ENCODE measurements around the gene GYPC.
"Not testable (repeated sequence)": the region's sequence is repeated elsewhere in the genome, so short reads cannot be mapped to it uniquely, and the experiment has no call there.

Gene GYPC

GRCh38 chr2:126699716-126700581 lies 44.0 kb downstream of the GYPC start:
- no peak for DNase-seq (ENCODE audit: low read depth in 2 of 2)

GRCh38 chr2:126700677-126701076 lies 44.7 kb downstream of the GYPC start:
- DNase-seq (ENCODE audit: low read depth in 2 of 2): no peak

GRCh38 chr2:126703311-126703710 lies 47.4 kb downstream of the GYPC start:
- no peak for DNase-seq (ENCODE audit: low read depth in 2 of 2)

GRCh38 chr2:126704434-126705160 lies 48.6 kb downstream of the GYPC start:
- no peak for DNase-seq (ENCODE audit: low read depth in 2 of 2)

GRCh38 chr2:126707191-126707590 lies 51.2 kb downstream of the GYPC start:
- DNase-seq (ENCODE audit: low read depth in 2 of 2): no peak

- DNase-seq (ENCODE audit: low read depth in 2 of 2): no peak
Observed at GRCh38 chr2:126707941-126708340, 52.0 kb downstream of the GYPC start.

GRCh38 chr2:126714191-126714965 lies 58.4 kb downstream of the GYPC start:
- DNase-seq (ENCODE audit: low read depth in 2 of 2): no peak

GRCh38 chr2:126715111-126715510 lies 59.2 kb downstream of the GYPC start:
- no peak for DNase-seq (ENCODE audit: low read depth in 2 of 2)

- DNase-seq (ENCODE audit: low read depth in 2 of 2): no peak
Observed at GRCh38 chr2:126715576-126716406, 59.8 kb downstream of the GYPC start.

GRCh38 chr2:126717277-126717676 lies 61.3 kb downstream of the GYPC start:
- not testable (repeated sequence) for DNase-seq (ENCODE audit: low read depth in 2 of 2)

- DNase-seq (ENCODE audit: low read depth in 2 of 2): no peak
Observed at GRCh38 chr2:126717928-126718327, 62.0 kb downstream of the GYPC start.

GRCh38 chr2:126719191-126719832 lies 63.4 kb downstream of the GYPC start:
- no peak for DNase-seq (ENCODE audit: low read depth in 2 of 2)

GRCh38 chr2:126719833-126720351 lies 63.9 kb downstream of the GYPC start:
- no peak for DNase-seq (ENCODE audit: low read depth in 2 of 2)

- DNase-seq (ENCODE audit: low read depth in 2 of 2): no peak
Observed at GRCh38 chr2:126720638-126721037, 64.7 kb downstream of the GYPC start.

- no peak for DNase-seq (ENCODE audit: low read depth in 2 of 2)
Observed at GRCh38 chr2:126722081-126722480, 66.1 kb downstream of the GYPC start.

- no peak for DNase-seq (ENCODE audit: low read depth in 2 of 2)
Observed at GRCh38 chr2:126722546-126722945, 66.6 kb downstream of the GYPC start.

- DNase-seq (ENCODE audit: low read depth in 2 of 2): no peak
Observed at GRCh38 chr2:126723281-126723815, 67.4 kb downstream of the GYPC start.

- no peak for DNase-seq (ENCODE audit: low read depth in 2 of 2)
Observed at GRCh38 chr2:126725580-126725979, 69.6 kb downstream of the GYPC start.

GRCh38 chr2:126729896-126730295 lies 73.9 kb downstream of the GYPC start:
- DNase-seq (ENCODE audit: low read depth in 2 of 2): no peak

- DNase-seq (ENCODE audit: low read depth in 2 of 2): no peak
Observed at GRCh38 chr2:126730655-126731054, 74.7 kb downstream of the GYPC start.

Data from stimulated activated CD8-positive, alpha-beta memory T cell treated with anti-CD3 and anti-CD28 coated beads, Interleukin-15, amount 100 ng/mL, for 48 hours (primary cell).